SK-N-SH (cell line): ENCODE results near the gene LRCH4. TPM values are rescaled to one million over a fixed set of nuclear protein-coding genes. Genes with fewer than 3 reads are reported as not detected.
A peak's percentile ranks its signal among the peaks of the same experiment; 100 is the strongest.

Experiments
- CTCF ChIA-PET: fragments of 300-600, 350-600 bp; formaldehyde crosslinking; extraction: SDS; loops from one replicate; lab custom pipeline; 2021; lab: Yijun Ruan, JAX
- POLR2A ChIA-PET: fragments of 350-600 bp; sonication (Branson Sonifier 250); formaldehyde crosslinking; extraction: SDS; loops from one replicate; lab custom pipeline; 2020; ENCODE audit warnings: antibody characterized with exemption, inconsistent platforms; lab: Yijun Ruan, JAX
- DNase-seq: peaks from one replicate; pipeline ENCODE4 v3.0.0; 2012
- H2AFZ ChIP-seq: fragments of 200-600 bp; sonication (generic); 2 replicates; pipeline ENCODE4 v1.8.1; 2016; ENCODE audit warnings: antibody characterized with exemption, mild to moderate bottlenecking, low read depth
- H3F3A ChIP-seq: fragments of 200-600 bp; sonication (generic); replicated peaks from 2 replicates; pipeline ENCODE3; 2016; ENCODE audit warnings: antibody characterized with exemption, mild to moderate bottlenecking; ENCODE audit not compliant: insufficient read depth
- H3K27ac ChIP-seq, 2 experiments: fragments of 200-500 bp in 1 of 2; fragments of 200-600 bp in 1 of 2; sonication (Bioruptor generic) in 1 of 2; sonication (generic), shearing (Covaris generic) in 1 of 2; 2 replicates each; pipeline versions ENCODE4 v1.5.1 to v1.6.1; 2014 to 2016; ENCODE audit warnings: low read depth in 2 of 2, inconsistent platforms in 1 of 2, low read length in 1 of 2, mild to moderate bottlenecking in 1 of 2, mixed read lengths in 1 of 2
- H3K27me3 ChIP-seq: fragments of 200-600 bp; sonication (generic), shearing (Covaris generic); 2 replicates; pipeline ENCODE4 v1.6.1; 2016; ENCODE audit warnings: mixed run types; ENCODE audit not compliant: insufficient read depth
- H3K36me3 ChIP-seq, 2 experiments: fragments of 200-500 bp in 1 of 2; fragments of 200-600 bp in 1 of 2; sonication (Bioruptor generic) in 1 of 2; sonication (generic) in 1 of 2; replicated peaks in 1 of 2; 2 replicates each; pipeline versions ENCODE3 to v1.5.1; 2014 to 2016; ENCODE audit warnings: low read length in 1 of 2, mild to moderate bottlenecking in 1 of 2; ENCODE audit not compliant: insufficient read depth in 2 of 2, control insufficient read depth in 1 of 2
- H3K4me1 ChIP-seq, 2 experiments: fragments of 200-500 bp in 1 of 2; fragments of 200-600 bp in 1 of 2; sonication (Bioruptor generic) in 1 of 2; sonication (generic), shearing (Covaris generic) in 1 of 2; 2 replicates each; pipeline versions ENCODE4 v1.5.1 to v1.6.1; 2014 to 2016; ENCODE audit warnings: low read depth in 1 of 2, low read length in 1 of 2, mixed run types in 1 of 2; ENCODE audit not compliant: insufficient read depth in 2 of 2, control insufficient read depth in 1 of 2
- H3K4me2 ChIP-seq: fragments of 200-600 bp; sonication (generic), shearing (Covaris generic); 2 replicates; pipeline ENCODE4 v1.6.1; 2017; ENCODE audit warnings: mixed run types
- H3K4me3 ChIP-seq, 2 experiments: fragments of 200-500 bp in 1 of 2; fragments of 200-600 bp in 1 of 2; sonication (Bioruptor generic) in 1 of 2; sonication (generic), shearing (Covaris generic) in 1 of 2; 2 replicates each; pipeline versions ENCODE4 v1.5.1 to v1.8.1; 2014 to 2016; ENCODE audit warnings: low read depth in 2 of 2, inconsistent platforms in 1 of 2, low read length in 1 of 2, mild to moderate bottlenecking in 1 of 2, mixed read lengths in 1 of 2, moderate library complexity in 1 of 2
- H3K79me2 ChIP-seq: fragments of 200-600 bp; sonication (generic); 2 replicates; pipeline ENCODE4 v1.8.1; 2017; ENCODE audit warnings: mild to moderate bottlenecking; ENCODE audit not compliant: insufficient read depth
- H3K9ac ChIP-seq: fragments of 200-600 bp; sonication (generic); 2 replicates; pipeline ENCODE4 v1.6.1; 2017; ENCODE audit warnings: mixed run types
- H3K9me2 ChIP-seq: fragments of 200-600 bp; sonication (generic); 2 replicates; pipeline ENCODE4 v1.6.1; 2017; ENCODE audit warnings: mixed run types
- H3K9me3 ChIP-seq: fragments of 200-600 bp; sonication (generic); 2 replicates; pipeline ENCODE4 v1.6.1; 2017; ENCODE audit warnings: mixed run types, mild to moderate bottlenecking, moderate library complexity
- H4K20me1 ChIP-seq: fragments of 200-600 bp; sonication (generic); 2 replicates; pipeline ENCODE4 v1.6.1; 2017; ENCODE audit warnings: mild to moderate bottlenecking, mixed run types; ENCODE audit not compliant: insufficient read depth
- ELF1 ChIP-seq: IDR thresholded peaks from 2 replicates; pipeline ENCODE4 v1.4.0; 2012
- EP300 ChIP-seq, 2 experiments: IDR thresholded peaks; 2 replicates each; pipeline versions ENCODE4 v1.4.0 to v1.6.1; 2012; ENCODE audit warnings: borderline replicate concordance in 1 of 2, low read depth in 1 of 2, low read length in 1 of 2
- FOSL2 ChIP-seq: IDR thresholded peaks from 2 replicates; pipeline ENCODE4 v1.4.0; 2012; ENCODE audit warnings: low read depth, mild to moderate bottlenecking, moderate library complexity, borderline replicate concordance
- GATA2 ChIP-seq: sonication (generic); formaldehyde crosslinking; IDR thresholded peaks from 2 replicates; pipeline ENCODE4 v1.5.0; 2020; ENCODE audit warnings: mild to moderate bottlenecking, missing genetic modification reagents
- MEF2A ChIP-seq: IDR thresholded peaks from 2 replicates; pipeline ENCODE4 v1.4.0; 2012; ENCODE audit warnings: low read depth, borderline replicate concordance
- NFIC ChIP-seq: IDR thresholded peaks from 2 replicates; pipeline ENCODE4 v1.4.0; 2012; ENCODE audit warnings: borderline replicate concordance
- NRF1 ChIP-seq: IDR thresholded peaks from 2 replicates; pipeline ENCODE4 v1.6.1; 2012; ENCODE audit warnings: low read depth, mild to moderate bottlenecking, low read length
- POLR2AphosphoS5 ChIP-seq: IDR thresholded peaks from 2 replicates; pipeline ENCODE4 v1.6.1; 2012; ENCODE audit warnings: low read depth, low read length
- RXRA ChIP-seq: IDR thresholded peaks from 2 replicates; pipeline ENCODE4 v1.4.0; 2012; ENCODE audit warnings: low read depth, mild to moderate bottlenecking, borderline replicate concordance
- SMC3 ChIP-seq: IDR thresholded peaks from 2 replicates; pipeline ENCODE4 v1.6.1; 2012; ENCODE audit warnings: low read depth, low read length, improper control_type of control experiment
- TAF1 ChIP-seq: IDR thresholded peaks from 2 replicates; pipeline ENCODE4 v1.6.1; 2012; ENCODE audit warnings: low read depth, mild to moderate bottlenecking, low read length, moderate library complexity, borderline replicate concordance
- TEAD4 ChIP-seq: IDR thresholded peaks from 2 replicates; pipeline ENCODE4 v1.4.0; 2012; ENCODE audit warnings: mild to moderate bottlenecking, borderline replicate concordance; ENCODE audit not compliant: insufficient read depth
- USF1 ChIP-seq: IDR thresholded peaks from 2 replicates; pipeline ENCODE4 v1.4.0; 2012; ENCODE audit warnings: low read depth, borderline replicate concordance
- WGBS: methylation state at CpG from one replicate; pipeline ENCODE4 v1.1.6; 2017; ENCODE audit warnings: low lambda C conversion rate; 5-methylcytosine and 5-hydroxymethylcytosine counted together
- polyA plus RNA-seq, 3 experiments: library from polyadenylated mRNA; depleted of rRNA; stranded (reverse); fragments of >200 nt; gene quantifications; 2 replicates each; pipeline ENCODE4 v1.2.3, GENCODE V29; 2012
- TF ChIP-seq, protein P1 (sequence below): fragments of 150-350 bp; IDR thresholded peaks from 2 replicates; pipeline ENCODE4 v1.6.1; 2016; ENCODE audit warnings: mild to moderate bottlenecking, low read depth, low read length
- TF ChIP-seq, protein P2 (sequence below): fragments of 200-600 bp; sonication (generic); IDR thresholded peaks from 2 replicates; pipeline ENCODE4 v1.6.1; 2017; ENCODE audit warnings: antibody characterized with exemption, mild to moderate bottlenecking, moderate library complexity

The LRCH4 gene
- polyA plus RNA-seq, 1 of the 3 experiments (the other 2 are of a cell fraction), result 29.8 TPM

DNA sequence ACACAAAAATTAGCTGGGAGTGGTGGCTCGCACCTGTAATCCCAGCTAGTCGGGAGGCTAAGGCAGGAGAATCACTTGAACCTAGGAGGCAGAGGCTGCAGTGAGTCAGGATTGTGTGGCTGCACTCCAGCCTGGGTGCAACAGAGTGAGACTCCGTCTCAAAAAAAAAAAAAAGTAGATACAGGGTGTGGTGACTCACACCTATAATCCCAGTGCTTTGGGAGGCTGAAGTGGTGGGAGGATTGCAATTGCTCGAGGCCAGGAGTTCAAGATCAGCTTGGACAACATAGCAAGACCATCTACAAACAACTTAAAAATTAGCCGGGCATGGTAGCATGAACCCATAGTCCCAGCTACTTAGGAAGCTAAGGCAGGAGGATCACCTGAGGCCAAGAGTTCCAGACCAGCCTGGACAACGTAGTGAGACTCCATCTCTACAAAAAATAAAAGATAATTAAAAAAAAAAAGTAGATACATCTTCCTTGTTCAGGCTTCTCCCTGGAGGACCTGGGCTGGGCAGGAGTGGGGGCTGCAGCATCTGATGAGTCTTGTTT is 28.5 kb upstream of the LRCH4 start (continued):
- TF ChIP-seq USF1, result no peak
- no peak for TF ChIP-seq POLR2AphosphoS5
- no peak for TF ChIP-seq GATA2 (CRISPR knock-in tag)

DNA sequence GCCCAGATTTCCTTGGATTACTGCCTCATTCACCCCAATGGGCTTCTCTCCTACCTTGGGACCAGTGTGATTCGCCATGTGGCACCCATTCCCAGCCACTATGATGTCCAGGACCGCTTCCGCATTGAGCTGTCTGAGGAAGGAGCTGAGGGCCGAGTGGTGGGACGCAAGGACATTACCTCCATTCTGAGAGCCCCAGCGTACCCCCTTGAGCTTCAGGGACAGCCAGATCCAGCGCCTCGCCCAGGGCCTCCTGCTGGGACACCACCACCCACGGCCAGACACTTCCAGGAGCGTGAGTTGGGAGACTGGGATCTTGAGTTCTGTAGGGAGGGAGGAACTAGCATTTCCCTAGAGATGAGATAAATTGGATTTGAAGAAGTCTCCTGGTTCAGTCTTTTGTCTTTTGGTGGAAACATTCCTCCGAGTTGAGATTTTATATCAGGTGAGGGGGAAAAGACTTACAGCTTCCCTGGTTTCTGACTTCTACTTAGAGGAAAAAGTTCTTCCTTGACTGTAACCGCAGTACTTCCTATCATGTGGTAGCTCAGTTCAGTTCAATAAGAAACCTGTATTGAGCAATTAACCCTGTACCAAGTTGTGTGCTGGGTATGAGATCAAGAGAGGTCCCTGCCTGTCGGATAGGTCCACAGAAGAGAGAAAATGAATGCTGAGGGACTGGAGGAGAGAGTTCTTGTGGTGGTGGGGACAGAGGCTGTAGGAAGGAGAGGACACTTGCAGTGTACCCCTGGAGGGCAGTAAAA is 27.7 kb upstream of the LRCH4 start:
- H3K36me3 ChIP-seq, result peaks cover 0 to under 1% of the 10 kb centered on the region in 2 experiments
- H3K9me2 ChIP-seq, result no peaks in the 10 kb centered on the region
- peak overlapping the region; percentile 100 for H3K4me2 ChIP-seq
- POLR2A ChIA-PET, result interaction anchor here (0.7 to 2.6 kb wide), 10 partner anchors 10 to 134 kb away, joined by 3 to 39 read pairs (median 8); partner anchors contain the start of genes ACTL6B, FBXO24, GIGYF1 and LRCH4
- H3K27me3 ChIP-seq, result no peaks in the 10 kb centered on the region
- no peak overlapping the region for H3K9ac ChIP-seq
- no peak overlapping the region for H2AFZ ChIP-seq
- no peak overlapping the region for H3K27ac ChIP-seq
- 92% methylated on average over 13 of the region's 13 CpGs for WGBS
- no peak for DNase-seq
- no peaks in the 10 kb centered on the region for H3K9me3 ChIP-seq
- H3F3A ChIP-seq, result peaks cover 29% of the 10 kb centered on the region
- H3K4me1 ChIP-seq, result peaks cover 0 to 8% of the 10 kb centered on the region in 2 experiments; a peak in 1 of 4 replicates
- H4K20me1 ChIP-seq, result no peaks in the 10 kb centered on the region
- peaks cover 6% of the 10 kb centered on the region; the same call in 1 of the 2 replicates for H3K79me2 ChIP-seq
- CTCF ChIA-PET, result interaction anchor here (0.7 to 9.1 kb wide), 27 partner anchors 8 to 238 kb away, joined by 3 to 119 read pairs (median 4); partner anchors contain the start of genes ACTL6B, EPO, FBXO24 and GIGYF1
- H3K4me3 ChIP-seq, result peak overlapping the region; percentile 67 to 80
- TF ChIP-seq FOSL2, result no peak
- no peak for TF ChIP-seq TEAD4
- TF ChIP-seq ELF1, result no peak
- no peak for TF ChIP-seq TAF1
- TF ChIP-seq, protein P1, sequence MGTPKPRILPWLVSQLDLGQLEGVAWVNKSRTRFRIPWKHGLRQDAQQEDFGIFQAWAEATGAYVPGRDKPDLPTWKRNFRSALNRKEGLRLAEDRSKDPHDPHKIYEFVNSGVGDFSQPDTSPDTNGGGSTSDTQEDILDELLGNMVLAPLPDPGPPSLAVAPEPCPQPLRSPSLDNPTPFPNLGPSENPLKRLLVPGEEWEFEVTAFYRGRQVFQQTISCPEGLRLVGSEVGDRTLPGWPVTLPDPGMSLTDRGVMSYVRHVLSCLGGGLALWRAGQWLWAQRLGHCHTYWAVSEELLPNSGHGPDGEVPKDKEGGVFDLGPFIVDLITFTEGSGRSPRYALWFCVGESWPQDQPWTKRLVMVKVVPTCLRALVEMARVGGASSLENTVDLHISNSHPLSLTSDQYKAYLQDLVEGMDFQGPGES, result no peak
- TF ChIP-seq SMC3, result no peak
- TF ChIP-seq EP300 (IDR thresholded peaks at IDR 0.05; ENCODE audit: borderline replicate concordance in 1 of 2, low read depth in 1 of 2, low read length in 1 of 2), result no peak
- no peak for TF ChIP-seq GATA2 (CRISPR knock-in tag)
- no peak for TF ChIP-seq NRF1
- TF ChIP-seq MEF2A, result no peak
- TF ChIP-seq, protein P2, sequence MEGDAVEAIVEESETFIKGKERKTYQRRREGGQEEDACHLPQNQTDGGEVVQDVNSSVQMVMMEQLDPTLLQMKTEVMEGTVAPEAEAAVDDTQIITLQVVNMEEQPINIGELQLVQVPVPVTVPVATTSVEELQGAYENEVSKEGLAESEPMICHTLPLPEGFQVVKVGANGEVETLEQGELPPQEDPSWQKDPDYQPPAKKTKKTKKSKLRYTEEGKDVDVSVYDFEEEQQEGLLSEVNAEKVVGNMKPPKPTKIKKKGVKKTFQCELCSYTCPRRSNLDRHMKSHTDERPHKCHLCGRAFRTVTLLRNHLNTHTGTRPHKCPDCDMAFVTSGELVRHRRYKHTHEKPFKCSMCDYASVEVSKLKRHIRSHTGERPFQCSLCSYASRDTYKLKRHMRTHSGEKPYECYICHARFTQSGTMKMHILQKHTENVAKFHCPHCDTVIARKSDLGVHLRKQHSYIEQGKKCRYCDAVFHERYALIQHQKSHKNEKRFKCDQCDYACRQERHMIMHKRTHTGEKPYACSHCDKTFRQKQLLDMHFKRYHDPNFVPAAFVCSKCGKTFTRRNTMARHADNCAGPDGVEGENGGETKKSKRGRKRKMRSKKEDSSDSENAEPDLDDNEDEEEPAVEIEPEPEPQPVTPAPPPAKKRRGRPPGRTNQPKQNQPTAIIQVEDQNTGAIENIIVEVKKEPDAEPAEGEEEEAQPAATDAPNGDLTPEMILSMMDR, result no peak
- TF ChIP-seq NFIC, result no peak
- TF ChIP-seq RXRA, result no peak
